GM12872 (cell line): ENCODE data around the gene SLC5A9.
A peak's percentile ranks its signal among the peaks of the same experiment; 100 is the strongest.

Source experiments
- CTCF ChIP-seq: IDR thresholded peaks from 3 replicates; pipeline ENCODE4 v1.5.1; 2011; ENCODE audit warnings: low read depth, mild to moderate bottlenecking, low read length, moderate library complexity; ENCODE audit not compliant: insufficient read depth

SLC5A9 gene

GRCh38 chr1:48190881-48191280, 31.6 kb upstream of the SLC5A9 start:
- no peak for TF ChIP-seq CTCF

- no peak for TF ChIP-seq CTCF
Observed at GRCh38 chr1:48194801-48195200, 27.7 kb upstream of the SLC5A9 start.

- no peak for TF ChIP-seq CTCF
Observed at GRCh38 chr1:48196237-48196636, 26.3 kb upstream of the SLC5A9 start.

GRCh38 chr1:48198970-48199369, 23.5 kb upstream of the SLC5A9 start:
- no peak for TF ChIP-seq CTCF

GRCh38 chr1:48200166-48200900, 22.2 kb upstream of the SLC5A9 start:
- no peak for TF ChIP-seq CTCF

GRCh38 chr1:48202030-48202752, 20.3 kb upstream of the SLC5A9 start:
- peak; percentile 76 for TF ChIP-seq CTCF

- peak; percentile 64; the same call in 2 of the 3 replicates for TF ChIP-seq CTCF
Observed at GRCh38 chr1:48203287-48203900, 19.1 kb upstream of the SLC5A9 start.
